K562 (cell line): ENCODE results near the gene TARBP1. TPM values are rescaled to one million over a fixed set of nuclear protein-coding genes. Genes with fewer than 3 reads are reported as not detected.
A peak's percentile ranks its signal among the peaks of the same experiment; 100 is the strongest.

Source experiments
- ARNT ChIP-seq, 2 experiments: fragments of 450-650 bp; IDR thresholded peaks; 2 replicates each; pipeline ENCODE4 v1.6.1; 2016; ENCODE audit warnings: mild to moderate bottlenecking in 1 of 2
- C11orf30 ChIP-seq: fragments of 450-650 bp; IDR thresholded peaks from 2 replicates; pipeline ENCODE4 v1.6.1; 2016; ENCODE audit warnings: low read depth, mild to moderate bottlenecking
- EZH2 ChIP-seq: IDR thresholded peaks from 2 replicates; pipeline ENCODE4 v1.6.1; 2012; ENCODE audit warnings: low read depth, mild to moderate bottlenecking, inconsistent platforms, low read length, borderline replicate concordance
- HDAC2 ChIP-seq: fragments of 450-650 bp; IDR thresholded peaks from 2 replicates; pipeline ENCODE4 v1.6.1; 2016; ENCODE audit warnings: mild to moderate bottlenecking
- HMG20A ChIP-seq: fragments of 450-650 bp; formaldehyde crosslinking; conservative IDR thresholded peaks from 2 replicates; pipeline ENCODE4 v1.4.0; 2020; ENCODE audit warnings: mild to moderate bottlenecking, mixed read lengths
- HOXB6 ChIP-seq: fragments of 250-450 bp; sonication (Bioruptor Pico); IDR thresholded peaks from 2 replicates; pipeline ENCODE4 v1.5.1; 2022; ENCODE audit warnings: mild to moderate bottlenecking, borderline replicate concordance
- ILK ChIP-seq: fragments of 450-650 bp; IDR thresholded peaks from 2 replicates; pipeline ENCODE4 v1.6.1; 2016; ENCODE audit warnings: missing genetic modification characterization, low read depth, mild to moderate bottlenecking, missing compliant biosample characterization, moderate library complexity, borderline replicate concordance
- KDM2B ChIP-seq: fragments of 250-450 bp; sonication (Bioruptor Pico); IDR thresholded peaks from 2 replicates; pipeline ENCODE4 v1.8.0; 2021; ENCODE audit warnings: mild to moderate bottlenecking, moderate library complexity
- KDM5B ChIP-seq: fragments of 200-600 bp; sonication (generic); IDR thresholded peaks from 2 replicates; pipeline ENCODE4 v1.6.1; 2012; ENCODE audit warnings: low read depth, mild to moderate bottlenecking, moderate library complexity, low read length, control low read depth, inconsistent platforms; ENCODE audit not compliant: insufficient replicate concordance
- LEF1 ChIP-seq: fragments of 450-650 bp; IDR thresholded peaks from 2 replicates; pipeline ENCODE4 v1.6.1; 2016; ENCODE audit warnings: mild to moderate bottlenecking
- MEF2D ChIP-seq: conservative IDR thresholded peaks from 2 replicates; pipeline ENCODE4 v1.6.1; 2016; ENCODE audit warnings: low read depth, missing genetic modification characterization, missing compliant biosample characterization
- NRF1 ChIP-seq, 2 experiments: fragments of 450-650 bp; IDR thresholded peaks in 1 of 2; conservative IDR thresholded peaks in 1 of 2; 2 replicates each; pipeline ENCODE4 v1.6.1; 2014; ENCODE audit warnings: mild to moderate bottlenecking in 2 of 2
- PHF8 ChIP-seq: fragments of 200-600 bp; sonication (generic); IDR thresholded peaks from 2 replicates; pipeline ENCODE4 v1.6.1; 2012; ENCODE audit warnings: mixed run types, mild to moderate bottlenecking, inconsistent platforms, low read length, moderate library complexity, borderline replicate concordance
- SOX6 ChIP-seq: fragments of 450-650 bp; IDR thresholded peaks from 2 replicates; pipeline ENCODE4 v1.6.1; 2014; ENCODE audit warnings: mild to moderate bottlenecking
- SRSF7 ChIP-seq: fragments of 200-400 bp; formaldehyde crosslinking; optimal IDR thresholded peaks from 2 replicates; pipeline ENCODE3; 2017; ENCODE audit warnings: mild to moderate bottlenecking, low read depth, low read length
- ZEB2 ChIP-seq: fragments of 450-650 bp; IDR thresholded peaks from 2 replicates; pipeline ENCODE4 v1.6.1; 2016
- polyA plus RNA-seq, 8 experiments: library from polyadenylated mRNA; depleted of rRNA in 4 of 8; stranded (reverse) in 5 of 8; unstranded in 3 of 8; fragments of >200 nt; fragmentation: Nextera tagmentation in 2 of 8; fragmentation: Illumina TruSeq in 1 of 8; extraction: Ambion mirVana in 2 of 8; extraction: Trizol in 1 of 8; gene quantifications; 2 replicates each; pipeline versions ENCODE4 v1.2.1 to v1.2.3, GENCODE V29; 2011 to 2014; ENCODE audit warnings: inconsistent platforms in 1 of 8, missing spikeins in 1 of 8
- total RNA-seq, 7 experiments: library from RNA; depleted of rRNA in 6 of 7; stranded (reverse); fragments of >200 nt in 6 of 7; fragmentation: Illumina TruSeq in 2 of 7; extraction: Trizol in 2 of 7; gene quantifications; 2 replicates each; pipeline versions ENCODE4 v1.2.1 to v1.2.3, GENCODE V29; 2011 to 2021; ENCODE audit warnings: low replicate concordance in 1 of 7
- TF ChIP-seq, protein P1 (sequence below): fragments of 450-650 bp; formaldehyde crosslinking; IDR thresholded peaks from 2 replicates; pipeline ENCODE4 v1.4.0; 2020; ENCODE audit warnings: mild to moderate bottlenecking
- TF ChIP-seq, protein P2 (sequence below): fragments of 450-650 bp; IDR thresholded peaks from 2 replicates; pipeline ENCODE4 v1.6.1; 2017; ENCODE audit warnings: antibody characterized with exemption, mild to moderate bottlenecking
- TF ChIP-seq, protein P3 (sequence below): sonication (generic); formaldehyde crosslinking; IDR thresholded peaks from 2 replicates; pipeline ENCODE4 v1.8.0; 2022; ENCODE audit warnings: missing genetic modification reagents, mild to moderate bottlenecking, moderate library complexity, borderline replicate concordance
- TF ChIP-seq, protein P4 (sequence below), 3 experiments: fragments of 200-800 bp in 1 of 3; sonication (Bioruptor generic) in 1 of 3; sonication (generic) in 1 of 3; formaldehyde crosslinking in 1 of 3; IDR thresholded peaks; 2 replicates each; pipeline versions ENCODE4 v1.6.1 to v1.8.0; 2016 to 2022; ENCODE audit warnings: mild to moderate bottlenecking in 2 of 3, missing compliant biosample characterization in 2 of 3, missing genetic modification characterization in 2 of 3, missing genetic modification reagents in 1 of 3

TARBP1 gene
- total and polyA plus RNA-seq, 9 of the 15 experiments (the other 6 are each of a cell fraction or from before 2014, with no cell fraction given) = 8.8 to 48.0 (median 22.9) TPM

DNA sequence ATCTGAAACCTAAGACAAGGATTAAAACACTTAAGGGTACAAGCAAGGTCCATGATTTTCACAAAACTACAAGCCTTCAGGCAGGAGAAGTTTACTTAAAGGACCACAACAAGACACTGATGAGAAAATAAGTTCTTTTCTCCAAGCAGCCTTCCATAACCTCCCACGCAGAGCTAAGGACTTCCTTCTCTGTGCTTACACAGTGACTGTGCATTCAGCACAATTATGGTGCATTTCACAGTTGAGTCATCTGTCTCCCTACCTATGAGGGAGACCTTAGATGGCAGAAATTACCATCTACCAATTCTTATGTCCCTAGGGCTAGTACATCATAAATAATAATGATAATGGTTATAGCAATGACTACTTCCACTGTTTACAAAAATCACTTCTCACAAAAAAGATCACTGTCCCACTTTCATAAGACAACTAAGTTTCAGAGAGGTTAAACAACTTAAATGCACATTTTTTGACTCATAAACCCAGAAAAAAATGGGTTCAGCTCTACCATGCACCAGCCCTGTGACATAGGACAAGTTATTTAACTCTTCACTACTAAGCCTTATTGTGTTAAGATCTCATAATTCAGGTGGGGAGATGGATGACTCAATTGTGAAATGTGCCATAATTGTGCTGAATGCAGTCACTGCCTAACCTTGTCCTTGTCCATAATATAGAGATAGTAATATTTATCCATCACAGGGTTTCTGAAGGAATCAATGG, 45.3 kb downstream of the TARBP1 start (continued):
- TF ChIP-seq KDM5B (no peak), MEF2D (no peak), LEF1 (peak; percentile 58), HMG20A (CRISPR knock-in tag) (no peak), SRSF7 (no peak), HDAC2 (0 out of 2 replicates have a peak, but pooled peaks have one; percentile 55), SOX6 (peak; percentile 61; the same call in 1 of the 2 replicates), KDM2B (no peak), HOXB6 (CRISPR knock-in tag) (no peak), NRF1 (conservative IDR thresholded peaks at IDR 0.05 in 1 of 2, IDR thresholded peaks at IDR 0.05 in 1 of 2) (peak; percentile 26 to 27; a peak in 1 of 4 replicates), PHF8 (no peak), ZEB2 (peak; percentile 37), EZH2 (no peak), C11orf30 (peak; percentile 91), ILK (tag) (no peak), ARNT (IDR thresholded peaks at IDR 0.05) (0 out of 4 replicates have a peak, but pooled peaks of 1 of the 2 experiments have one; percentile 42)
- TF ChIP-seq, protein P1, sequence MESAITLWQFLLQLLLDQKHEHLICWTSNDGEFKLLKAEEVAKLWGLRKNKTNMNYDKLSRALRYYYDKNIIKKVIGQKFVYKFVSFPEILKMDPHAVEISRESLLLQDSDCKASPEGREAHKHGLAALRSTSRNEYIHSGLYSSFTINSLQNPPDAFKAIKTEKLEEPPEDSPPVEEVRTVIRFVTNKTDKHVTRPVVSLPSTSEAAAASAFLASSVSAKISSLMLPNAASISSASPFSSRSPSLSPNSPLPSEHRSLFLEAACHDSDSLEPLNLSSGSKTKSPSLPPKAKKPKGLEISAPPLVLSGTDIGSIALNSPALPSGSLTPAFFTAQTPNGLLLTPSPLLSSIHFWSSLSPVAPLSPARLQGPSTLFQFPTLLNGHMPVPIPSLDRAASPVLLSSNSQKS (CRISPR knock-in tag) = no peak
- TF ChIP-seq, protein P2, sequence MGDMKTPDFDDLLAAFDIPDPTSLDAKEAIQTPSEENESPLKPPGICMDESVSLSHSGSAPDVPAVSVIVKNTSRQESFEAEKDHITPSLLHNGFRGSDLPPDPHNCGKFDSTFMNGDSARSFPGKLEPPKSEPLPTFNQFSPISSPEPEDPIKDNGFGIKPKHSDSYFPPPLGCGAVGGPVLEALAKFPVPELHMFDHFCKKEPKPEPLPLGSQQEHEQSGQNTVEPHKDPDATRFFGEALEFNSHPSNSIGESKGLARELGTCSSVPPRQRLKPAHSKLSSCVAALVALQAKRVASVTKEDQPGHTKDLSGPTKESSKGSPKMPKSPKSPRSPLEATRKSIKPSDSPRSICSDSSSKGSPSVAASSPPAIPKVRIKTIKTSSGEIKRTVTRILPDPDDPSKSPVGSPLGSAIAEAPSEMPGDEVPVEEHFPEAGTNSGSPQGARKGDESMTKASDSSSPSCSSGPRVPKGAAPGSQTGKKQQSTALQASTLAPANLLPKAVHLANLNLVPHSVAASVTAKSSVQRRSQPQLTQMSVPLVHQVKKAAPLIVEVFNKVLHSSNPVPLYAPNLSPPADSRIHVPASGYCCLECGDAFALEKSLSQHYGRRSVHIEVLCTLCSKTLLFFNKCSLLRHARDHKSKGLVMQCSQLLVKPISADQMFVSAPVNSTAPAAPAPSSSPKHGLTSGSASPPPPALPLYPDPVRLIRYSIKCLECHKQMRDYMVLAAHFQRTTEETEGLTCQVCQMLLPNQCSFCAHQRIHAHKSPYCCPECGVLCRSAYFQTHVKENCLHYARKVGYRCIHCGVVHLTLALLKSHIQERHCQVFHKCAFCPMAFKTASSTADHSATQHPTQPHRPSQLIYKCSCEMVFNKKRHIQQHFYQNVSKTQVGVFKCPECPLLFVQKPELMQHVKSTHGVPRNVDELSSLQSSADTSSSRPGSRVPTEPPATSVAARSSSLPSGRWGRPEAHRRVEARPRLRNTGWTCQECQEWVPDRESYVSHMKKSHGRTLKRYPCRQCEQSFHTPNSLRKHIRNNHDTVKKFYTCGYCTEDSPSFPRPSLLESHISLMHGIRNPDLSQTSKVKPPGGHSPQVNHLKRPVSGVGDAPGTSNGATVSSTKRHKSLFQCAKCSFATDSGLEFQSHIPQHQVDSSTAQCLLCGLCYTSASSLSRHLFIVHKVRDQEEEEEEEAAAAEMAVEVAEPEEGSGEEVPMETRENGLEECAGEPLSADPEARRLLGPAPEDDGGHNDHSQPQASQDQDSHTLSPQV = peak; percentile 52; the same call in 1 of the 2 replicates
- TF ChIP-seq, protein P3, sequence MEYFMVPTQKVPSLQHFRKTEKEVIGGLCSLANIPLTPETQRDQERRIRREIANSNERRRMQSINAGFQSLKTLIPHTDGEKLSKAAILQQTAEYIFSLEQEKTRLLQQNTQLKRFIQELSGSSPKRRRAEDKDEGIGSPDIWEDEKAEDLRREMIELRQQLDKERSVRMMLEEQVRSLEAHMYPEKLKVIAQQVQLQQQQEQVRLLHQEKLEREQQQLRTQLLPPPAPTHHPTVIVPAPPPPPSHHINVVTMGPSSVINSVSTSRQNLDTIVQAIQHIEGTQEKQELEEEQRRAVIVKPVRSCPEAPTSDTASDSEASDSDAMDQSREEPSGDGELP (CRISPR knock-in tag) = no peak
- TF ChIP-seq, protein P4, sequence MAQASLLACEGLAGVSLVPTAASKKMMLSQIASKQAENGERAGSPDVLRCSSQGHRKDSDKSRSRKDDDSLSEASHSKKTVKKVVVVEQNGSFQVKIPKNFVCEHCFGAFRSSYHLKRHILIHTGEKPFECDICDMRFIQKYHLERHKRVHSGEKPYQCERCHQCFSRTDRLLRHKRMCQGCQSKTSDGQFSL (CRISPR knock-in tag; IDR thresholded peaks at IDR 0.05) = no peak
- TF ChIP-seq, protein P4 (tag; IDR thresholded peaks at IDR 0.05) = no peak
